Memory B cell (primary cell): ENCODE results near the gene KNL1.

Source experiments
- ATAC-seq: fragments of 150-1000 bp; cut with Tn5 transposase; 2 replicates; pipeline ENCODE4 v1.10.0; 2021; ENCODE audit warnings: low read depth, mild to moderate bottlenecking, moderate library complexity
- DNase-seq, 2 donors: peaks; one replicate each; pipeline ENCODE4 v3.0.0; 2022; ENCODE audit warnings: low spot score in 2 of 2
- H3K27ac Mint-ChIP-seq: one replicate; pipeline ENCODE4 v1.8.0; 2022; ENCODE audit warnings: mild to moderate bottlenecking, moderate library complexity, mixed read lengths
- H3K27me3 Mint-ChIP-seq: one replicate; pipeline ENCODE4 v1.8.0; 2022; ENCODE audit warnings: mixed read lengths
- H3K36me3 Mint-ChIP-seq: one replicate; pipeline ENCODE4 v1.8.0; 2022; ENCODE audit warnings: mild to moderate bottlenecking, mixed read lengths
- H3K4me1 Mint-ChIP-seq: one replicate; pipeline ENCODE4 v1.8.0; 2022; ENCODE audit warnings: mixed read lengths
- H3K4me3 Mint-ChIP-seq: one replicate; pipeline ENCODE4 v1.8.0; 2022; ENCODE audit warnings: mild to moderate bottlenecking, moderate library complexity, mixed read lengths
- H3K9me3 Mint-ChIP-seq: one replicate; pipeline ENCODE4 v1.8.0; 2022; ENCODE audit warnings: mixed read lengths

The KNL1 gene

GRCh38 chr15:40697916-40698315, 103.9 kb downstream of the KNL1 start:
- Mint-ChIP-seq H3K36me3 (no peaks in the 10 kb centered on the region), H3K27ac (no peak overlapping the region)
- no peak for DNase-seq

GRCh38 chr15:40702077-40702476, 108.0 kb downstream of the KNL1 start:
- DNase-seq, result no peak
- ATAC-seq, result no peak
- Mint-ChIP-seq H3K27me3 (no peaks in the 10 kb centered on the region), H3K9me3 (no peaks in the 10 kb centered on the region), H3K4me3 (no peak overlapping the region), H3K4me1 (no peaks in the 10 kb centered on the region), H3K27ac (no peak overlapping the region), H3K36me3 (no peaks in the 10 kb centered on the region)

More at GRCh38 chr15:40697916-40698315, 103.9 kb downstream of the KNL1 start:
- no peak for ATAC-seq
- Mint-ChIP-seq H3K4me1 (peaks cover 11% of the 10 kb centered on the region), H3K27me3 (no peaks in the 10 kb centered on the region), H3K4me3 (no peak overlapping the region), H3K9me3 (no peaks in the 10 kb centered on the region)

GRCh38 chr15:40706121-40706520, 112.1 kb downstream of the KNL1 start:
- ATAC-seq (no peak), DNase-seq (no peak)
- Mint-ChIP-seq H3K9me3 (no peaks in the 10 kb centered on the region), H3K27ac (no peak overlapping the region), H3K27me3 (no peaks in the 10 kb centered on the region), H3K36me3 (peaks cover 2% of the 10 kb centered on the region), H3K4me3 (no peak overlapping the region), H3K4me1 (no peaks in the 10 kb centered on the region)
